ENCODE measurements around the gene DLG5.

DLG5 gene

DNA sequence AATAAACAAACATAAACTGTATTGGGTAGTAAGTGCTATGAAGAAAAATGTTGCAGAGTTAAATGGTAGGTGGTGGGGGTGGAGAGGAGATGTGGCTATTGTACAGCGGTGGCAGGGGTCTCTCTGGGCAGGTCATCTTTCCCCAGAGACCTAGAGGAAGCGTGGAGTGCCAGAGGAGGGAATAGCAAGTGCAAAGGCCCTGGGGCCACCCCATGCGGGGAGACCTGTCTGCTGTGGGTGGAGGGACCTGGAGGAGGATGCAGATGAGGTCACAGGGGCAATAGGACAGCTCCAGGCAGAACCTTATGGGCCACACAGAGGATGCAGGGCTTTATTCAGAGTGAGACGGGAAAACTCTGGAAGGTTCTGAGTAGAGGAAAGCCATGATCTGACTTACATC, 47.5 kb downstream of the DLG5 start:
- Histone ChIP-seq H3K4me1 (ENCODE audit: control insufficient read depth, insufficient read depth, low read length) (peaks cover 8% of the 10 kb centered on the region; the same call in 1 of the 2 replicates), H3K9me3 (ENCODE audit: control insufficient read depth, insufficient read depth, low read depth, low read length) (no peaks in the 10 kb centered on the region), H3K36me3 (ENCODE audit: control insufficient read depth in 2 of 2, insufficient read depth in 1 of 2, low read length in 2 of 2) (peaks cover 0 to 4% of the 10 kb centered on the region in 2 experiments; a peak in 1 of 3 replicates), H3K4me3 (ENCODE audit: low read depth, low read length) (no peak overlapping the region), H3K27ac (ENCODE audit: extremely low read depth, low read depth, low read length) (no peak overlapping the region)
- ChIA-PET CTCF (interaction anchor here (1.0 to 1.3 kb wide), 4 partner anchors 10 to 32 kb away, joined by 3 to 4 read pairs (median 4); no protein-coding TSS in a partner anchor), POLR2A (no interaction called here)
- TF ChIP-seq ZNF623 (tag by site-specific recombination; IDR thresholded peaks at IDR 0.05) = peak; percentile 98
- no peak for TF ChIP-seq ZNF544 (tag by site-specific recombination; IDR thresholded peaks at IDR 0.05)
- no peak for TF ChIP-seq ZNF701 (tag by site-specific recombination; IDR thresholded peaks at IDR 0.05)

DNA sequence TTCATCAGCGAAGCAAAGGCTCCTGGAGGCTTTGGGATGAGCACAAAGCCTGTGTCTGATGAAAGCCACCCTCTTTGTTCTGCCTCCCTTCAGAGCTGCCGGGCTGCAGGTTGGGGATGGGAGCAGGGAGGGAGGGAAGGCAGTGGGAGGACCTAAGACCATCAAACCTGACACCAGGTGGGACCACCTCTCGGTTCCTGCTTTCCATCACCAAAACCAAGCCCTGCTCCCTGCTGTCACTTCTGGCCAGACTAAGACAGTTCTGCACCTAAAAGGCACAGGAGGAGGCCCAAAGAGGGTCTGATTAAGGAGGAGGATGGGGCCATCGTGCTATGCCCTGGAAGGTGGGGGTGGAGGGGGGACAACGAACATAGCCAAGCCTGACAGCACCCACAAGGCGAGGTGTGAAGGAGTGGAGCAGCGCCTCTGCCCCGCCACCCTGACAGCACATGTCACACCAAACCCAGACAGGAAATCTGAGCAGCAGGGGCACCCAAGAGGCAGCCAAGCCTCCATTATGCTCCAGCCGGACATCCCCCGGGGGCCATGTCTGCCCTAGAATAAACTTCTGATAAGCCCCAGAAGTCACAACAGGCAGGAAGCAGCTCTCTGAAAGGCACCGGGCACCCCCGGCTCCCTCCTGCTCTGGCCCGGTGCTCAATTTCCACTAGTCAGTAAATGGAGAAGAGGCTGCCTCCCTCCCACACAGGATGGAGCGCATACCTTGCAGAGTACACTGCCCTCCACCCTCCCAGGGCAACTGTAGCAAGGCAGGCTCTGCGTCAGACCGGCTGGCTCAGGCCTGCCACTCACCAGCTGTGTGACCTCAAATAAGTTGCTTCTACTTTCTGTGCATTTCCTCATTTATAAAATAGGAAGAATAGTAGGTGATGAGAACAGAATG, 48.9 kb downstream of the DLG5 start:
- CTCF ChIA-PET = interaction anchor here (0.6 to 1.2 kb wide), 6 partner anchors 9 to 131 kb away, joined by 3 to 4 read pairs (median 4); no protein-coding TSS in a partner anchor
- no peak overlapping the region for H3K4me3 ChIP-seq (ENCODE audit: low read depth, low read length)
- peaks cover 11% of the 10 kb centered on the region; the same call in 1 of the 2 replicates for H3K4me1 ChIP-seq (ENCODE audit: control insufficient read depth, insufficient read depth, low read length)
- peaks cover 0 to 4% of the 10 kb centered on the region in 2 experiments; a peak in 1 of 3 replicates for H3K36me3 ChIP-seq (ENCODE audit: control insufficient read depth in 2 of 2, insufficient read depth in 1 of 2, low read length in 2 of 2)
- POLR2A ChIA-PET = interaction anchor here (1.2 kb wide), 1 partner anchor 48 kb away, joined by 3 read pairs; no protein-coding TSS in a partner anchor
- H3K9me3 ChIP-seq (ENCODE audit: control insufficient read depth, insufficient read depth, low read depth, low read length) = no peaks in the 10 kb centered on the region
- no peak overlapping the region for H3K27ac ChIP-seq (ENCODE audit: extremely low read depth, low read depth, low read length)
- TF ChIP-seq ZNF112 (tag by site-specific recombination; IDR thresholded peaks at IDR 0.05) (no peak), ZNF121 (tag by site-specific recombination; IDR thresholded peaks at IDR 0.05) (no peak), ZSCAN30 (tag by site-specific recombination; IDR thresholded peaks at IDR 0.05) (no peak), ZBTB44 (tag by site-specific recombination; IDR thresholded peaks at IDR 0.05) (no peak), ZBTB17 (tag by site-specific recombination; IDR thresholded peaks at IDR 0.05) (no peak), ZNF791 (tag by site-specific recombination; IDR thresholded peaks at IDR 0.05) (no peak), ZFHX2 (tag by site-specific recombination; conservative IDR thresholded peaks at IDR 0.05) (peak; percentile 32), ZNF354C (tag by site-specific recombination; IDR thresholded peaks at IDR 0.05; ENCODE audit: borderline replicate concordance, low read depth) (no peak), EGR2 (tag by site-specific recombination; IDR thresholded peaks at IDR 0.05; ENCODE audit: low read depth) (0 out of 2 replicates have a peak, but pooled peaks have one; percentile 13), ZNF621 (tag by site-specific recombination; IDR thresholded peaks at IDR 0.05) (no peak), IKZF3 (tag by site-specific recombination; IDR thresholded peaks at IDR 0.05) (no peak), ZNF600 (tag by site-specific recombination; IDR thresholded peaks at IDR 0.05) (peak; percentile 86), ZNF571 (tag by site-specific recombination; IDR thresholded peaks at IDR 0.05) (no peak), ZNF248 (tag by site-specific recombination; IDR thresholded peaks at IDR 0.05) (no peak), ZBTB8A (tag by site-specific recombination; IDR thresholded peaks at IDR 0.05) (peak; percentile 51), ZNF426 (tag by site-specific recombination; IDR thresholded peaks at IDR 0.05) (no peak), ZNF18 (tag by site-specific recombination; IDR thresholded peaks at IDR 0.05) (peak; percentile 32; the same call in 1 of the 2 replicates), ZNF768 (tag by site-specific recombination; IDR thresholded peaks at IDR 0.05) (no peak)
- TF ChIP-seq, protein P1, sequence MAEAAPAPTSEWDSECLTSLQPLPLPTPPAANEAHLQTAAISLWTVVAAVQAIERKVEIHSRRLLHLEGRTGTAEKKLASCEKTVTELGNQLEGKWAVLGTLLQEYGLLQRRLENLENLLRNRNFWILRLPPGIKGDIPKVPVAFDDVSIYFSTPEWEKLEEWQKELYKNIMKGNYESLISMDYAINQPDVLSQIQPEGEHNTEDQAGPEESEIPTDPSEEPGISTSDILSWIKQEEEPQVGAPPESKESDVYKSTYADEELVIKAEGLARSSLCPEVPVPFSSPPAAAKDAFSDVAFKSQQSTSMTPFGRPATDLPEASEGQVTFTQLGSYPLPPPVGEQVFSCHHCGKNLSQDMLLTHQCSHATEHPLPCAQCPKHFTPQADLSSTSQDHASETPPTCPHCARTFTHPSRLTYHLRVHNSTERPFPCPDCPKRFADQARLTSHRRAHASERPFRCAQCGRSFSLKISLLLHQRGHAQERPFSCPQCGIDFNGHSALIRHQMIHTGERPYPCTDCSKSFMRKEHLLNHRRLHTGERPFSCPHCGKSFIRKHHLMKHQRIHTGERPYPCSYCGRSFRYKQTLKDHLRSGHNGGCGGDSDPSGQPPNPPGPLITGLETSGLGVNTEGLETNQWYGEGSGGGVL (tag by site-specific recombination; IDR thresholded peaks at IDR 0.05) = no peak
- TF ChIP-seq, protein P2, sequence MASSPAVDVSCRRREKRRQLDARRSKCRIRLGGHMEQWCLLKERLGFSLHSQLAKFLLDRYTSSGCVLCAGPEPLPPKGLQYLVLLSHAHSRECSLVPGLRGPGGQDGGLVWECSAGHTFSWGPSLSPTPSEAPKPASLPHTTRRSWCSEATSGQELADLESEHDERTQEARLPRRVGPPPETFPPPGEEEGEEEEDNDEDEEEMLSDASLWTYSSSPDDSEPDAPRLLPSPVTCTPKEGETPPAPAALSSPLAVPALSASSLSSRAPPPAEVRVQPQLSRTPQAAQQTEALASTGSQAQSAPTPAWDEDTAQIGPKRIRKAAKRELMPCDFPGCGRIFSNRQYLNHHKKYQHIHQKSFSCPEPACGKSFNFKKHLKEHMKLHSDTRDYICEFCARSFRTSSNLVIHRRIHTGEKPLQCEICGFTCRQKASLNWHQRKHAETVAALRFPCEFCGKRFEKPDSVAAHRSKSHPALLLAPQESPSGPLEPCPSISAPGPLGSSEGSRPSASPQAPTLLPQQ (tag by site-specific recombination; IDR thresholded peaks at IDR 0.05) = no peak
- TF ChIP-seq, protein P3, sequence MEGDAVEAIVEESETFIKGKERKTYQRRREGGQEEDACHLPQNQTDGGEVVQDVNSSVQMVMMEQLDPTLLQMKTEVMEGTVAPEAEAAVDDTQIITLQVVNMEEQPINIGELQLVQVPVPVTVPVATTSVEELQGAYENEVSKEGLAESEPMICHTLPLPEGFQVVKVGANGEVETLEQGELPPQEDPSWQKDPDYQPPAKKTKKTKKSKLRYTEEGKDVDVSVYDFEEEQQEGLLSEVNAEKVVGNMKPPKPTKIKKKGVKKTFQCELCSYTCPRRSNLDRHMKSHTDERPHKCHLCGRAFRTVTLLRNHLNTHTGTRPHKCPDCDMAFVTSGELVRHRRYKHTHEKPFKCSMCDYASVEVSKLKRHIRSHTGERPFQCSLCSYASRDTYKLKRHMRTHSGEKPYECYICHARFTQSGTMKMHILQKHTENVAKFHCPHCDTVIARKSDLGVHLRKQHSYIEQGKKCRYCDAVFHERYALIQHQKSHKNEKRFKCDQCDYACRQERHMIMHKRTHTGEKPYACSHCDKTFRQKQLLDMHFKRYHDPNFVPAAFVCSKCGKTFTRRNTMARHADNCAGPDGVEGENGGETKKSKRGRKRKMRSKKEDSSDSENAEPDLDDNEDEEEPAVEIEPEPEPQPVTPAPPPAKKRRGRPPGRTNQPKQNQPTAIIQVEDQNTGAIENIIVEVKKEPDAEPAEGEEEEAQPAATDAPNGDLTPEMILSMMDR (tag by site-specific recombination; IDR thresholded peaks at IDR 0.05) = no peak

Data from HEK293 (cell line).